ELR (cell line): Measurements from ENCODE around the gene YIPF7.

Experiments used
- DNase-seq: peaks from one replicate; pipeline ENCODE4 v3.0.0-alpha.2; 2015; ENCODE audit warnings: low read depth

Gene YIPF7

DNA sequence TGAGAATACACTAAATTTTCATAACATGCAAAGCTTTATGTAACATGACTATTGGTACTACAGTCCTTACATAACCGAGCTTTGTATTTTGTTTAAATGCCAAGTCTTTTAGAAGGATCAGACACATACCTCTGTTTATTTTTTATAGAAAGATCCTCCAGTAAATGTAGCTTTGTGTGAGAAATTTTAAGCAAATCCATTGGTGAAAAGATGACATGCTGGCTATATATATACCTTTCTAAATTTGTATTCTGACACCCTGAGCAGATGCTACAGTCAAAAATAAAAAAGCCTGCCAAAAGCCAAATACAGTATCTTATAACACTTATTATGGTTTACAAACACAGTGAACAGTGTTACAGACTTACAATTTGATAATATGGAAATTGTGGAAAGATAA lies at the start of gene YIPF7:
Gene YIPF7 (minus strand): TSS at position 201 of the 400 bp plus-strand sequence. CDS start 1,525 bp downstream, outside the sequence.
- no peak for DNase-seq

- no peak for DNase-seq
Measured at GRCh38 chr4:44701037-44701436, 49.6 kb upstream of the YIPF7 start.

DNA sequence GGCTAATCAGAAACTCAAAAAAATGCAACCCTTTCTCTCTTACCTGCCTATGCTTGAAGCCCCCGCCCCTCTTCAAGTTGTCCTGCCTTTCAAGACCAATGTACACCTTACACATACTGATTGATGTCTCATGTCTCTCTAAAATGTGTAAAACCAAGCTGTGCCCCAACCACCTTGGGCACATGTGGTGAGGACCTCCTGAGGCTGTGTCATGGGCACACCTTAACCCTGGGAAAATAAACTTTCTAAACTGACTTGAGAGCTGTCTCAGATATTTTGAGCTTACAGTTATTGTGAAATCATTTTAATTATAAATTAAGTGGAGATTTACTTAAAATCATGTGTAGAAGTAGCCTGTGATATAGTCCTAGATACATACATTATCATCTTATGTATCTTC lies 49.0 kb upstream of the YIPF7 start:
- DNase-seq: no peak

DNA sequence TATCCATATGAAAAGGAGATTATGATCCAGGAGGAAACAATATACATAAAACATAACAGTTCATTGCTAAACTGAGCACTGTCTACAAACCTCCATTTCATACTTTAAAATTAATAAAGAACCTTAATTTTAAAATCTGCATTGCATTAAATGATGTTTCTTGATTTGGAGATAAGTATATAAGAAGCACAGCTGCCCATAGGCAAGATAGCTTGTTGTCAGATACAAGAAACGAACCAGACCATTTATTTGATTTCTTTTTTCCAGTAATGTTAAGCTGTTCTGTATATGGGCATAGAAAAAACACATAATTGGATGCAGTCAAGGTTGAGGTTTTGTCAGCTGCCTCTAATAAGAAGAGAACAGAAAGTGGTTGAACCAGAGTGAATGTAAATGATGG lies 33.2 kb upstream of the YIPF7 start:
- no peak for DNase-seq

DNA sequence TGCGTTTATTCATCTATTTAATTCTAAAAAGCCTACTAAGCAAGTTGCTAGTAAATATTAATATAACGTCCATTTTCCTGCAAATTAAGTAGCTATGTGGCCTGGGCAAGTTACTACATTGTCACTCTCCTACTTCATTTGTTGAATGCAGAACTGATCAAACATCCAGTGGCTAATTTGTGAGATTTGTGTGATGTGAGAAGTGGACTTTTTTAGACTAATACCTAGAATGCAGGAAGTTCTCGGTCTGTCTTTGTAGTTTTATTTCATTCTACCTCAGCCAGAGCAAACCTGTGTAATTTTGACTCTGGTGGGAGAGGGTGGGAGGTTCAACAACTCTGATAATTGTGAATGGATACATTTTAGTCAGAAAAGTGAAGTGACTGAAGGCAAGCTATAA lies 27.6 kb upstream of the YIPF7 start:
- no peak for DNase-seq

DNA sequence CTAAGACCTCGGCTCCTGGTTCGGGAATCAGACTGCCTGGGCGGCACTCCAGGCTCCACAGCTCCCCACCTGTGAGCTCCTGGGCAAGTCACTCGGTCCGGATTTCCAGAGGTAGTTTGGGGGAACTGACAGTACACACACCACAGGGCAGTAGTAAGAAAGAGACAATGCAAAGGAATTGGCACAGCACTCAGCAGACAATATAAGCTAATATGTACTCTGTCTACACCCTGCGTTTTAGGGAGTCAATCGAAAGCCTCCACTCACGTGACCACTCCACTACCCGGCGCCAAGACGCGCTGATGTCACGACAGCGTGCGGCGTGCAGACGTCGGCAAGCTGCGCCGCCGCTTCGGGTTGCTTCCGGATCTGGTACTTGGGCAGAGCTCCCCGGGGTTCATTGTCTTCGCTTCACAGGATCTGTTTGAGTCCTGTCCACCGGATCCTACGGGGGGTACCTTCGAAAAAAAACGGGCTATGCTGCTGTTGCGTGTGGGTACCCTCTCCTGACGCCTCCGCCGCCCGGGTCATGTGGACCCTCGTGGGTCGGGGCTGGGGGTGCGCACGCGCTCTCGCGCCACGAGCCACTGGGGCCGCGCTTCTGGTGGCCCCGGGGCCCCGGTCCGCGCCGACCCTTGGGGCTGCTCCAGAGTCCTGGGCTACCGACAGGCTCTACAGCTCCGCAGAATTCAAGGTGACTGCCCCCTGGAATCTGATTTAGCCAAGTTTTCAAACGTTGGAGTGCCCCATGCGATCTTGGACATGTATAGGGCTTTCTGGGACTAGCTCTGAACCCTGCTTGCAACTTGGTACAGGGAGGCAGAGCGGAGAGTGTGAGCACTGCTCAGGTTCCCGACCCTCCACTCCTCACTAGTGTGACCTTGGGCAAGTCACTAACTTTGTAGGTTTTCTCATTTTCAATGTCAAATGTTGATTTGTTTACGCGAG lies 26.9 kb upstream of the YIPF7 start, which contains the start of gene GUF1:
Gene GUF1 (plus strand): TSS at position 327 of the 948 bp plus-strand sequence. CDS start 203 bp downstream, at position 530.
- DNase-seq: peak; percentile 89

GRCh38 chr4:44675366-44675765 lies 23.9 kb upstream of the YIPF7 start:
- DNase-seq: no peak

DNA sequence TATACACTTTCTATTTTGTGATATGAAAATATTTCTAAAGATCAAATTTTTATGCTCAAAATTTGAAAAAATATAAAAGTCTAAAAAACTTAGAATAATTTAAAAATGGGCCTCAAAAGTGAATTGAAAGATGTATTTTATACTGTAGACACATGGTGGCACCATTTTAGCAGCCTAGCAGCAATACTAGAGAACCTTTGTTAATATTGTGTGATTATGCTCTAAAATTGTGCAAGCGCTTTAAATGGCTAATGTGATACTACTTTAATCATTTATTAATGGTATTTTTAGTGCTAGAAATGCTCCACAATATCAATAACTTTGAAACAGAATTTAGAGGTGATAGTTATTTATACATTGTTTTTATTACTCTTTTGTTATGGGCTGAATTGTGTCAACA lies 23.0 kb upstream of the YIPF7 start:
- peak; percentile 11 for DNase-seq

DNA sequence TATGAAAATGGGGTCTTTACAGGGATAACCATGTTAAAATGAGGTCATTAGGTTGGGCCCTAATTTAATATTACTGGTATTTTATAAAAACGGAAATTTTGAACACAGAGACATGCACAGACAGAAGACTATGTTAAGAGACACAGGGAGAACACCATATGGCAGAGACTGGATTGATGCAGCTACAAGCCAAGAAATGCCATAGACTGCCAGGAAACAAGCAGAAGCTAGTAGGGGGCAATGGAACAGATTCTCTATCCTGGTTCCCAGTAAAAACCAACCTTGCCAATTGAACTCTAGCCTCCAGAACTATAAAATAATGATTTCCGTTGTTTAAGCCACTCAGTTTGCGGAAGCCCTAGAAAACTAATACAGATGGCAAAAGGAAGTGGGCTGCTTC lies 20.2 kb upstream of the YIPF7 start:
- DNase-seq: no peak

- no peak for DNase-seq
Measured at GRCh38 chr4:44670506-44671199, 19.2 kb upstream of the YIPF7 start.

DNA sequence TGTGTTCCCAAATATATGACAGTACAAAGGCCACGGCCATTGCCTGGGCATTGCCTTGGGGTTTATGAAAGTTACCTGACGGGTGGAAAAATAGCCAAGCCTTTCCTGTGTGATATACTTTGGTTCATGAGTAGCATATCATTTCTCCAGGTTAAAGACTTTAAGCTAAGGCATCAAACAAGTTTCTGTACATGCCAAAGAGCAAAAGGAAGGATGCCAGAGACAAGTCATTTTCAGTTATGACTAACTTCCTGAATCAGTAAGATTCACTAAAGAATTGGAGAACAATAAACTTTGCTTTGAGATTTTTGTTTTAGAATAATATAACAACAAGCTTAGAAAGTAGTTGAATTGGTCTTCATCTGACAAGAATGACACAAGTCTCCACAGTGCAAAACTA lies 17.1 kb upstream of the YIPF7 start:
- DNase-seq: peak; percentile 22

DNA sequence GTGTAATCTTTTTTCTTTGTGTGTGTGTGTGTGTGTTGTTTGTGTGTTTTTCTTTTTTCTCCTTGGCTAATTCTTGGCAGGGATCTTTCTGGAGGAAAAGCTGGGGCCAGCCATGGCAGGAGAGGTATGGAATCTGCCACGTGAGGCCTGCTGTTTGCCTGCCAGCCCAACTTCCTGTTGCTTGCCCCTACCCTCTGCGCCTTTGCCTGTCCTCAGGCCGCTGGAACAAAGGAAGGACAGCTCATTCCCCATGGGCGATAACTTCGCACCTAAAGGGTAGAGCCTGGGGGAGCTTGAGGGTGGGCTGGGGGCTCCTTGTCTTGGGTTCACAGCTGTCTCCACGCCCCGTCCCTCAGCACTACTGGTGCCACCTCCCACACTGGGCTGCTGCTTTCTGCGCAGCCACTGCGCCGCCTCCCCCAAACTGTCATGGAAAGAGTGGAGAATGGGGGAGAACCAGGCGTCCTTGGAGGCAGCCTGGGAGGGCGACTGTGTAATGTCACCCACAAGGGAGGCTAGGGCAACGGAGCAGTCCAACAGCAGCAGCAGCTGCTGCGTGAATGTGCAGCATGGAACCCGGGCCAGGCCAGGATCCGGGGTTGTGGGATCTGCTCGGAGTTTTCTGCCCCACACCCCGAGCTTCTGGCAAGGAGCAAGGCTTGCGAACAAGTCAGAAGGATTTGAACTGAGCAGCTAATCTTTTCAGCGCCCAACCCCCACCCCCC lies 12.3 kb upstream of the YIPF7 start:
- no peak for DNase-seq

DNA sequence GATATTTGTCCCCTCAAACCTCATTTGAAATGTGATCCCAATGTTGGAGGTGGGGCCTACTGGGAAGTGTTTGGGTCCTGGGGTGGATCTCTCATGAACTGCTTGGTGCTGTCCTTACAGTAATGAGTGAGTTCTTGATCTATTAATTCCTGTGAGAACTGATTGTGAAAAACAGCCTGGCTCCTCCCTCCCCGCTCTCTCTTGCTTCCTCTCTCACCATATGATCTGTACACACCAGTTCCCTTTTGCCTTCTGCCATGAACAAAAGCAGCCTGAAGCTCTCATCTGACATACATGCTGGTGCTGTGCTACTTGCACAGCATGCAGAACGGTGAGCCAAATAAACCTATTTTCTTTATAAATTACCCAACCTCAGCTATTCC lies 11.2 kb upstream of the YIPF7 start:
- no peak for DNase-seq

- no peak for DNase-seq
Measured at GRCh38 chr4:44661940-44662622, 10.7 kb upstream of the YIPF7 start.

GRCh38 chr4:44660396-44660795 lies 9.0 kb upstream of the YIPF7 start:
- DNase-seq: no peak

- DNase-seq: no peak
Measured at GRCh38 chr4:44652002-44652401, 577 bp upstream of the YIPF7 start.

- no peak for DNase-seq
Measured at GRCh38 chr4:44646151-44646550, 5.3 kb downstream of the YIPF7 start.

GRCh38 chr4:44638091-44638490 lies 13.3 kb downstream of the YIPF7 start:
- DNase-seq: no peak

DNA sequence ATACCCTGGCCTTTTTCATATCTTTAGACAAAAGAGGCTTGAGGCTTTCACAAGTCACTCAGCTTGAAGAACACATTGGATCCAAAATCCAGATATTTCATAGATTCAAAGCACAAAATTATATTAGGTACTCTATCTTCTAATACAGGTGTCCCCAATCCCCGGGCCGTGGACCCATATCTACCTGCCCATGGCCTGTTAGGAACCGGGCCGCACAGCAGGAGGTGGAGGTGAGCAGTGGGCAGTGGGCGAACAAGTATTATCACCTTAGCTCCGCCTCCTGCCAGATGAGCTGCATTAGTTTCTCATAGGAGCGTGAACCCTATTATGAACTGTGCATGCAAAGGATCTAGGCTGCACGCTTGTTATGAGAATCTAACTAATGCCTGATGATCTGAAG lies 18.7 kb downstream of the YIPF7 start:
- DNase-seq: no peak

DNA sequence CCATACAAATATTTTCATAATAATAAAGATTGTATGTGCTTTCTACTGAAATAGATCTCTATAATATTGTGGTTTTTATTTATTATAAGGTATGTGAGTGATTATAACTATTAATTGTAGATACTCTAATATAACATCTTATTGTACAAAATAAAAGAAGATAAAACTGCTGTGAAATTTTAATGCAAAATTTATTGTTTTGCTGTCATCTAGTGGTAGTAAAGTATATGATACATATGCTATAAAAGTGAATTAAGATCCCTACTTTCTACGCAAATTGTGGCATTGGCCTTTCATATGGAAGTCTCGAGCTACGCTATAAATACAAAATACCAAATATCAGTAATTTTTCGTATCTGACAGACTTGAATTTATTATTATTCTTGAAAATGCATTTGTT lies 19.3 kb downstream of the YIPF7 start:
- peak; percentile 0 for DNase-seq

DNA sequence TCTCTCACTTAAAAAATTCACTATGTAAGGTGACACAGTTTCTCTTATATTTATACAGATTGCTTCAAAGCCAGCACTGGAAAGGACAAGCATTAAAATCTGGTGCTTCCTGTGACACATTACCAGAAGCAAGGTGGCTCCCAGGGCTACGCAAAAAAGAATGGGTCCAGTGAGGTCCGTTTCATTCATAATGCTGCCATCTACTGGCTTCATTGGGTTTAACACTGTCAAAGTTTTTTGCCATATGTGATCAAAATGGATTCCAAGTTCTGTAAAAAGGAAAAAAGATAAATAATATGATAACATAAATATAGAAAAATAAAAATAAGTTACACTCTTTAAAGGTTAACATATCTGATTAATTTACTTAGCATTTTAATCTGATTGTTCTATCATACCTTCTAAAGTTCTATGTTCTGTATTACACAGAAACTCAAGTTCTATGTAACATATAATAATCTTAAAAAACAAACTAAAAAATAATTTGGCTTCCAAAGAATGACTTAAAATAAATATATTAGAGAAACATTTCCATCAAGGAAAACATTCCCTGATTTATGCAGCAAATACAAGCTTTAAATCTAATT lies 22.1 kb downstream of the YIPF7 start:
- peak; percentile 58 for DNase-seq

- no peak for DNase-seq
Measured at GRCh38 chr4:44623676-44624075, 27.7 kb downstream of the YIPF7 start.
